Neutrophil (primary cell): ENCODE data around the gene IRS2.

Source experiments
- H3K27ac ChIP-seq: fragments of 200-600 bp; sonication (generic); 2 replicates; pipeline ENCODE4 v1.5.1; 2016; ENCODE audit warnings: mild to moderate bottlenecking, moderate library complexity
- H3K27me3 ChIP-seq: fragments of 200-600 bp; sonication (generic); 2 replicates; pipeline ENCODE4 v1.6.0; 2016; ENCODE audit warnings: mild to moderate bottlenecking
- H3K36me3 ChIP-seq: fragments of 200-600 bp; sonication (generic); 2 replicates; pipeline ENCODE4 v1.5.1; 2017
- H3K4me1 ChIP-seq, 2 experiments: fragments of 200-600 bp in 1 of 2; sonication (generic) in 1 of 2; 1 replicate in 1 of 2; 2 replicates in 1 of 2; pipeline versions ENCODE4 v1.5.1 to v1.6.1; 2013 to 2016; ENCODE audit warnings: low read depth in 1 of 2, low read length in 1 of 2, mild to moderate bottlenecking in 1 of 2, moderate library complexity in 1 of 2; ENCODE audit not compliant: control insufficient read depth in 1 of 2, insufficient read depth in 1 of 2
- H3K4me3 ChIP-seq, 2 experiments: fragments of 200-600 bp in 1 of 2; sonication (generic) in 1 of 2; 1 replicate in 1 of 2; 2 replicates in 1 of 2; pipeline ENCODE4 v1.5.1; 2013 to 2016; ENCODE audit warnings: low read depth in 1 of 2, low read length in 1 of 2, mild to moderate bottlenecking in 1 of 2, moderate library complexity in 1 of 2
- H3K9me3 ChIP-seq: fragments of 200-600 bp; sonication (generic); 2 replicates; pipeline ENCODE4 v1.5.1; 2016
- TF ChIP-seq, protein P1 (sequence below): fragments of 200-600 bp; sonication (generic); IDR thresholded peaks from 2 replicates; pipeline ENCODE4 v1.5.1; 2016; ENCODE audit warnings: antibody characterized with exemption

IRS2 gene

GRCh38 chr13:109728061-109728460 lies 58.3 kb downstream of the IRS2 start:
- no peaks in the 10 kb centered on the region for H3K36me3 ChIP-seq
- H3K4me1 ChIP-seq, result peaks cover 9 to 12% of the 10 kb centered on the region in 2 experiments
- H3K9me3 ChIP-seq, result no peaks in the 10 kb centered on the region
- TF ChIP-seq, protein P1, sequence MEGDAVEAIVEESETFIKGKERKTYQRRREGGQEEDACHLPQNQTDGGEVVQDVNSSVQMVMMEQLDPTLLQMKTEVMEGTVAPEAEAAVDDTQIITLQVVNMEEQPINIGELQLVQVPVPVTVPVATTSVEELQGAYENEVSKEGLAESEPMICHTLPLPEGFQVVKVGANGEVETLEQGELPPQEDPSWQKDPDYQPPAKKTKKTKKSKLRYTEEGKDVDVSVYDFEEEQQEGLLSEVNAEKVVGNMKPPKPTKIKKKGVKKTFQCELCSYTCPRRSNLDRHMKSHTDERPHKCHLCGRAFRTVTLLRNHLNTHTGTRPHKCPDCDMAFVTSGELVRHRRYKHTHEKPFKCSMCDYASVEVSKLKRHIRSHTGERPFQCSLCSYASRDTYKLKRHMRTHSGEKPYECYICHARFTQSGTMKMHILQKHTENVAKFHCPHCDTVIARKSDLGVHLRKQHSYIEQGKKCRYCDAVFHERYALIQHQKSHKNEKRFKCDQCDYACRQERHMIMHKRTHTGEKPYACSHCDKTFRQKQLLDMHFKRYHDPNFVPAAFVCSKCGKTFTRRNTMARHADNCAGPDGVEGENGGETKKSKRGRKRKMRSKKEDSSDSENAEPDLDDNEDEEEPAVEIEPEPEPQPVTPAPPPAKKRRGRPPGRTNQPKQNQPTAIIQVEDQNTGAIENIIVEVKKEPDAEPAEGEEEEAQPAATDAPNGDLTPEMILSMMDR, result no peak
- no peak overlapping the region for H3K4me3 ChIP-seq
- H3K27ac ChIP-seq, result no peak overlapping the region
- H3K27me3 ChIP-seq, result no peaks in the 10 kb centered on the region

GRCh38 chr13:109727251-109727650 lies 59.1 kb downstream of the IRS2 start:
- H3K36me3 ChIP-seq, result no peaks in the 10 kb centered on the region
- TF ChIP-seq, protein P1, result no peak
- no peaks in the 10 kb centered on the region for H3K9me3 ChIP-seq

DNA sequence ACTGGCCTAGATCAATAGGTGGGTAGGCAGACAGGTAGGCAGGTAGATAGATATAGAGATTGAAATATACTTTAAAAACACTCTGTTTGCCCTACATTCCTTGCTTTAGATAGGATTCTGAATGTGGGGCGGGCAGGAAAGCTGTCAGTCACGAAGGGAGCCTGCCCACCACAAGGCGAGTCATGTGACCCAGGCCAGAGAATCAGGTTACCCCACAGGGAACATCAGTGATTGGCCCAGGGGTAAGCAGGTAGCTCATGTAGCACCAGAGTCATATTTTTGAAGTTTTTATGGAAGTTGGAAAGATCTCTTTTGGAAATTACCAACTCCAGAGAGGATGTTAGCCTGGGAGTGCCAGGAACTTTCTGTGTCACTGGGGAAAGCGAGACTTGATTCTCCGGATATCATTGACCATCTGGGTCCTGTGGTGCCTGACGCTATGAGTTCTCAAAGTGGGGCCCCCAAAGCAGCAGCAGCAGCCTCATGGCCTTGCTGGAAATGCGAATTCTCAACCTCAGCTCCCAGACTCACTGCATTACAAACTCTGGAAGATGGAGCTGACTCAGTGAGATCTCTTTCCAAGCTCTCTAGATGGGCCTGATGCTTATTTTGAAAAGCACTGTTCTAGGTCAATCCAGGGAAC lies 60.3 kb downstream of the IRS2 start:
- Histone ChIP-seq H3K36me3 (no peaks in the 10 kb centered on the region), H3K27ac (no peak overlapping the region), H3K27me3 (no peaks in the 10 kb centered on the region)

More at GRCh38 chr13:109727251-109727650, 59.1 kb downstream of the IRS2 start:
- Histone ChIP-seq H3K4me3 (no peak overlapping the region), H3K27ac (no peak overlapping the region), H3K27me3 (no peaks in the 10 kb centered on the region), H3K4me1 (peaks cover 9 to 12% of the 10 kb centered on the region in 2 experiments)

GRCh38 chr13:109725297-109725696 lies 61.1 kb downstream of the IRS2 start:
- Histone ChIP-seq H3K27me3 (no peaks in the 10 kb centered on the region), H3K4me3 (no peak overlapping the region), H3K9me3 (no peaks in the 10 kb centered on the region), H3K36me3 (no peaks in the 10 kb centered on the region), H3K27ac (peak overlapping the region; percentile 50), H3K4me1 (peaks cover 9 to 14% of the 10 kb centered on the region in 2 experiments)
- TF ChIP-seq, protein P1, result no peak

More for the DNA sequence above, 60.3 kb downstream of the IRS2 start:
- TF ChIP-seq, protein P1, result no peak
- peaks cover 9 to 12% of the 10 kb centered on the region in 2 experiments for H3K4me1 ChIP-seq
- no peak overlapping the region for H3K4me3 ChIP-seq
- no peaks in the 10 kb centered on the region for H3K9me3 ChIP-seq

DNA sequence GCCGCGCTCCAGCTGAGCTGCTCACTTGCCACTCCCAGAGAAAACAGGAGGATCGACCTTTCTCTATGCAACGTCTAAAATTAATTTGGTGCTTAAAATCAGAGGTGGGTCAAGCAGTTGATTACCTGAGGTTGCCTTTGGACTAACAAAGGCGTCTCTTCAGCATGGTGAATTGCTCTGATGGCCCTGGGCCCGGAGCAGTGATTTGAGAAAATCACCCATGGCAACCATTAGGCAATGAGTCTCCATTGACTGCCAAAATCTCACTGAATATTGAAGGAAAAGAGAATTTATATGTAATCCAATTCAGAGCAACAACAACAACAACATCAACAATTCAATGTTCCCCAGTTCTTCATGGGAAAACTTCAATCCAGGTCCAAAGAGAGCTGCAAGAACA lies 61.8 kb downstream of the IRS2 start:
- Histone ChIP-seq H3K4me1 (peaks cover 7 to 19% of the 10 kb centered on the region in 2 experiments), H3K36me3 (no peaks in the 10 kb centered on the region), H3K4me3 (no peak overlapping the region), H3K27me3 (peaks cover 5% of the 10 kb centered on the region), H3K9me3 (no peaks in the 10 kb centered on the region), H3K27ac (no peak overlapping the region)
- TF ChIP-seq, protein P1, result no peak
